Body of pancreas (tissue), 4 donors: ENCODE data around the gene SEM1.

Source experiments
- CTCF ChIP-seq, 7 experiments: fragments of 450-650 bp in 4 of 7; fragments of 200-600 bp in 3 of 7; sonication (generic) in 3 of 7; IDR thresholded peaks; one replicate each; pipeline ENCODE4 v1.5.1; 2016 to 2019; ENCODE audit warnings: antibody characterized with exemption in 7 of 7
- POLR2A ChIP-seq, 3 donors: fragments of 450-650 bp; IDR thresholded peaks; one replicate each; pipeline ENCODE4 v1.6.1; 2016; ENCODE audit warnings: antibody characterized with exemption in 3 of 3, mild to moderate bottlenecking in 2 of 3

- TF ChIP-seq CTCF (IDR thresholded peaks at IDR 0.05) (no peak), POLR2A (IDR thresholded peaks at IDR 0.05) (no peak)
These were observed 39.8 kb downstream of the SEM1 start for GRCh38 chr7:96669812-96670211.
